Endodermal cell (in vitro differentiated cells): Measurements from ENCODE around the gene YIF1A. TPM values are rescaled to one million over a fixed set of nuclear protein-coding genes. Genes with fewer than 3 reads are reported as not detected.
"Not testable (repeated sequence)": the region's sequence is repeated elsewhere in the genome, so short reads cannot be mapped to it uniquely, and the experiment has no call there.

Experiments used
- DNase-seq: peaks from one replicate; pipeline ENCODE4 v3.0.0-alpha.2; 2017
- H3K27ac ChIP-seq: 2 replicates; pipeline ENCODE4 v1.5.1; 2013; ENCODE audit warnings: mild to moderate bottlenecking, low read depth, low read length, moderate library complexity
- H3K27me3 ChIP-seq: 2 replicates; pipeline ENCODE4 v1.6.1; 2013; ENCODE audit warnings: mild to moderate bottlenecking, low read length, moderate library complexity; ENCODE audit not compliant: insufficient read depth, control insufficient read depth, poor library complexity, severe bottlenecking
- H3K36me3 ChIP-seq: 2 replicates; pipeline ENCODE4 v1.7.0; 2013; ENCODE audit warnings: mild to moderate bottlenecking, low read length, moderate library complexity; ENCODE audit not compliant: control insufficient read depth, insufficient read depth
- H3K4me1 ChIP-seq: one replicate; pipeline ENCODE4 v1.7.0; 2013; ENCODE audit warnings: low read length; ENCODE audit not compliant: control insufficient read depth, insufficient read depth
- H3K4me3 ChIP-seq: 2 replicates; pipeline ENCODE4 v1.5.1; 2013; ENCODE audit warnings: mild to moderate bottlenecking, low read length, moderate library complexity
- H3K9ac ChIP-seq: 2 replicates; pipeline ENCODE4 v1.6.1; 2013; ENCODE audit warnings: mild to moderate bottlenecking, low read length, moderate library complexity; ENCODE audit not compliant: poor library complexity, severe bottlenecking; ENCODE audit errors: extremely low read depth
- H3K9me3 ChIP-seq: 2 replicates; pipeline ENCODE4 v1.6.1; 2013; ENCODE audit warnings: mild to moderate bottlenecking, low read length, moderate library complexity; ENCODE audit not compliant: control insufficient read depth
- H3K27ac Mint-ChIP-seq: 2 replicates; pipeline ENCODE4 v1.8.0; 2020; ENCODE audit warnings: mixed read lengths
- H3K27me3 Mint-ChIP-seq: 2 replicates; pipeline ENCODE4 v1.8.0; 2021; ENCODE audit warnings: mild to moderate bottlenecking, mixed read lengths; ENCODE audit not compliant: insufficient read depth
- H3K36me3 Mint-ChIP-seq: 2 replicates; pipeline ENCODE4 v1.8.0; 2020; ENCODE audit warnings: low read depth, mixed read lengths
- H3K4me1 Mint-ChIP-seq: 2 replicates; pipeline ENCODE4 v1.8.0; 2020; ENCODE audit warnings: mixed read lengths
- H3K4me3 Mint-ChIP-seq: 2 replicates; pipeline ENCODE4 v1.8.0; 2020; ENCODE audit warnings: mild to moderate bottlenecking, moderate library complexity, mixed read lengths
- H3K9me3 Mint-ChIP-seq: 2 replicates; pipeline ENCODE4 v1.8.0; 2020; ENCODE audit warnings: mild to moderate bottlenecking, mixed read lengths
- WGBS, 2 experiments: methylation state at CpG; one replicate each; pipeline versions ENCODE4 v1.1.5 to v1.1.7; 2013; ENCODE audit warnings: missing lambda C conversion rate in 2 of 2, mixed read lengths in 1 of 2; ENCODE audit not compliant: insufficient coverage in 1 of 2, insufficient read length in 1 of 2; 5-methylcytosine and 5-hydroxymethylcytosine counted together
- total RNA-seq, 2 donors: library from RNA; stranded (reverse); fragmentation: NEBNext Ultra II Directional in 1 of 2; extraction: Animal tissue kit (Norgen Biotek cat#: 25700) in 1 of 2; gene quantifications; 2 replicates in 1 of 2; 3 replicates in 1 of 2; pipeline ENCODE4 v1.2.1, GENCODE V29; 2021
- TF ChIP-seq, protein P1 (sequence below): fragments of 200-600 bp; sonication (generic); conservative IDR thresholded peaks from 2 replicates; pipeline ENCODE4 v1.5.0; 2021; ENCODE audit warnings: antibody characterized with exemption, mild to moderate bottlenecking

The YIF1A gene
- total RNA-seq, 2 donors from 2014 or later = 70.6 to 80.1 TPM

DNA sequence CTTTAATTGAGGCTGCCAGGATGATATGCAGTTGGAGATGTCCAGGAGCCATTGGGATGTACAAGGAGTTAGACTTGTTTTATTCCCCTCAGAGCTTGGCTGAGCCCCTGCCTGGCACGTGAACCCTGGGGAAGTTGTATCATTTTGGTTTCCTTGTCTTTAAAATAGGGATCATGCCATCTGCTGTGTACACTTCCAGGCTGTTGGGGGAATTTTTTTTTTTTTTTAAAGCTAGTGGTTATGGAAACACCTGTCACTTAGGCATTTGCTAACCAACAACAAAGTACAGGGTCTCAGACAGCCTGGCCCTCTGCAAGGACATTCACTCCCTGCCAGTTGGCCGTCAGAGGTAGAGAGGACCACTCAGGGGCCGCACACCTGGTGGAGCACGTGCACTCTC, 29.0 kb downstream of the YIF1A start:
- Mint-ChIP-seq H3K27ac (no peak overlapping the region), H3K27me3 (no peaks in the 10 kb centered on the region), H3K4me1 (peaks cover 4% of the 10 kb centered on the region), H3K4me3 (no peak overlapping the region), H3K36me3 (peaks cover 43% of the 10 kb centered on the region), H3K9me3 (no peaks in the 10 kb centered on the region)
- no peak overlapping the region for H3K4me3 ChIP-seq
- no peaks in the 10 kb centered on the region for H3K4me1 ChIP-seq
- peaks cover 41% of the 10 kb centered on the region for H3K36me3 ChIP-seq
- H3K9ac ChIP-seq = no peak overlapping the region
- H3K27me3 ChIP-seq = no peaks in the 10 kb centered on the region
- WGBS, 2 experiments = 94 to 100% methylated on average over 2 to 4 of the region's 4 CpGs
- no peak overlapping the region for H3K27ac ChIP-seq
- TF ChIP-seq, protein P1, sequence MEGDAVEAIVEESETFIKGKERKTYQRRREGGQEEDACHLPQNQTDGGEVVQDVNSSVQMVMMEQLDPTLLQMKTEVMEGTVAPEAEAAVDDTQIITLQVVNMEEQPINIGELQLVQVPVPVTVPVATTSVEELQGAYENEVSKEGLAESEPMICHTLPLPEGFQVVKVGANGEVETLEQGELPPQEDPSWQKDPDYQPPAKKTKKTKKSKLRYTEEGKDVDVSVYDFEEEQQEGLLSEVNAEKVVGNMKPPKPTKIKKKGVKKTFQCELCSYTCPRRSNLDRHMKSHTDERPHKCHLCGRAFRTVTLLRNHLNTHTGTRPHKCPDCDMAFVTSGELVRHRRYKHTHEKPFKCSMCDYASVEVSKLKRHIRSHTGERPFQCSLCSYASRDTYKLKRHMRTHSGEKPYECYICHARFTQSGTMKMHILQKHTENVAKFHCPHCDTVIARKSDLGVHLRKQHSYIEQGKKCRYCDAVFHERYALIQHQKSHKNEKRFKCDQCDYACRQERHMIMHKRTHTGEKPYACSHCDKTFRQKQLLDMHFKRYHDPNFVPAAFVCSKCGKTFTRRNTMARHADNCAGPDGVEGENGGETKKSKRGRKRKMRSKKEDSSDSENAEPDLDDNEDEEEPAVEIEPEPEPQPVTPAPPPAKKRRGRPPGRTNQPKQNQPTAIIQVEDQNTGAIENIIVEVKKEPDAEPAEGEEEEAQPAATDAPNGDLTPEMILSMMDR = no peak
- no peak for DNase-seq
- H3K9me3 ChIP-seq = no peaks in the 10 kb centered on the region

DNA sequence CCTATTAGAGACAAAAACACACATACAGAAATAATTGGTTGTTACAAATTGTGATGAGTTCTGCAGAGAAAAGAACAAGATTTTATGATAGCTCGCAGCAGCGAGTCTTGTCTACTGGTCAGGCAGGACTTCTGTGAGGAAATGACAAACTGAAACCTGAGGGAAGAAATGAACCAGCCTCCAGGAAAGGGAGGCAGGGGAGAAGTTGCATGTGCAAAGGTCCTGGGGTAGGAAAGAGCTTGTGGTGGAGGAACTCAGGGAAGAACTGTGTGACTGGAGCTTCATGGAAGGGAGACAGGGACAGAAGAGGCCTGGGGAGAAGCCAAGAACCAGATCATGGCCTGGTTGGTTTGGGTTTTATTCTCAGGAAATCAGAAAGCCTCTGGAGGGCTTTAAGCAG, 29.7 kb downstream of the YIF1A start:
- WGBS, 2 experiments = 92 to 100% methylated on average over 2 of the region's 2 CpGs
- H3K4me1 Mint-ChIP-seq = peaks cover 4% of the 10 kb centered on the region
- Histone ChIP-seq H3K9me3 (no peaks in the 10 kb centered on the region), H3K4me1 (no peaks in the 10 kb centered on the region), H3K27me3 (no peaks in the 10 kb centered on the region), H3K36me3 (peaks cover 34% of the 10 kb centered on the region), H3K9ac (no peak overlapping the region), H3K27ac (no peak overlapping the region), H3K4me3 (peak overlapping the region; percentile 96)
- no peaks in the 10 kb centered on the region for H3K9me3 Mint-ChIP-seq
- peak overlapping the region; percentile 86 for H3K4me3 Mint-ChIP-seq
- TF ChIP-seq, protein P1 = no peak
- peaks cover 36% of the 10 kb centered on the region for H3K36me3 Mint-ChIP-seq
- no peak for DNase-seq
- H3K27me3 Mint-ChIP-seq = no peaks in the 10 kb centered on the region
- no peak overlapping the region for H3K27ac Mint-ChIP-seq

DNA sequence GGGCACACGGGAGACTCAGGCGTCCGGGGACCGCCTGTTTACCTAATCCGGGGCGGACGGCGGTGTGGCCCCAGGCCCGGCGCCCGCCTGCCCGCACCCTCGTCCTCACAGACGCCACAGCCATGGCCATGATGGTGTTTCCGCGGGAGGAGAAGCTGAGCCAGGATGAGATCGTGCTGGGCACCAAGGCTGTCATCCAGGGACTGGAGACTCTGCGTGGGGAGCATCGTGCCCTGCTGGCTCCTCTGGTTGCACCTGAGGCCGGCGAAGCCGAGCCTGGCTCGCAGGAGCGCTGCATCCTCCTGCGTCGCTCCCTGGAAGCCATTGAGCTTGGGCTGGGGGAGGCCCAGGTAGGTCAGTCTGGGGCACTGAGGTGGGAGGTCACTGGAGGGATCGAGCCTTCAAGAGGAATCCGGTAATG, 30.5 kb downstream of the YIF1A start:
- Mint-ChIP-seq H3K4me3 (peak overlapping the region; percentile 86), H3K36me3 (peaks cover 33% of the 10 kb centered on the region), H3K4me1 (peaks cover 4% of the 10 kb centered on the region), H3K9me3 (no peaks in the 10 kb centered on the region), H3K27ac (peak overlapping the region; percentile 55), H3K27me3 (no peaks in the 10 kb centered on the region)
- 9% methylated on average over 20 to 28 of the region's 28 CpGs for WGBS, 2 experiments
- peak overlapping the region; percentile 96 for H3K4me3 ChIP-seq
- peaks cover 33% of the 10 kb centered on the region for H3K36me3 ChIP-seq
- H3K9ac ChIP-seq = peak overlapping the region; percentile 83
- H3K27ac ChIP-seq = no peak overlapping the region
- H3K4me1 ChIP-seq = no peaks in the 10 kb centered on the region
- DNase-seq = no peak
- TF ChIP-seq, protein P1 = peak; percentile 32
- no peaks in the 10 kb centered on the region for H3K27me3 ChIP-seq
- no peaks in the 10 kb centered on the region for H3K9me3 ChIP-seq

DNA sequence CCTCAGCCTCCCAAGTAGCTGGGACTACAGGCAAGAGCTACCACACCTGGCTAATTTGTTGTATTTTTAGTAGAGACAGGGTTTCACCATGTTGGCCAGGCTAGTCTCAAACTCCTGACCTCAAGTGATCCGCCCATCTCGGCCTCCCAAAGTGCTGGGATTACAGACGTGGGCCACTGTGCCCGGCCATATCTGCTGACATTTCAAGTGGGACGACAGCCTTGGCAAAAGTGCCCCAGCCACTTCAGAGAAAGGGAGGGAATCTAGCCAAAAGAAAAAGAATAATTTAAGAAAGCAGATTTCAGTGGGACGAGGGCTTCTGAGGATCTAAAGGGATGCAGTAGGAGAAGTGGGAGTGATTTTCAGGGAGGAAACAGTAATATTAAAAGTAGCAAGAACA, 35.9 kb downstream of the YIF1A start:
- not testable (repeated sequence) for H3K27me3 Mint-ChIP-seq, H3K27me3 ChIP-seq, H3K4me3 Mint-ChIP-seq, H3K4me1 ChIP-seq, H3K4me3 ChIP-seq, H3K36me3 ChIP-seq, H3K4me1 Mint-ChIP-seq, H3K27ac ChIP-seq, H3K9ac ChIP-seq, H3K9me3 ChIP-seq, H3K9me3 Mint-ChIP-seq, DNase-seq, H3K27ac Mint-ChIP-seq
- WGBS, 2 experiments = 91 to 93% methylated on average over 6 of the region's 6 CpGs
- peaks cover 12% of the 10 kb centered on the region for H3K36me3 Mint-ChIP-seq
